Erythroblast (primary cell): ENCODE results near the gene ECD.
"Not testable (repeated sequence)": the region's sequence is repeated elsewhere in the genome, so short reads cannot be mapped to it uniquely, and the experiment has no call there.

Experiments used
- DNase-seq, 2 experiments: peaks; one replicate each; lab custom pipeline; 2025; lab: John Stamatoyannopoulos, UW
- GATA1 ChIP-seq: IDR thresholded peaks from 2 replicates; pipeline ENCODE4 v1.6.1; 2011; ENCODE audit warnings: low read depth, mild to moderate bottlenecking, control low read depth, low read length, moderate library complexity
- POLR2A ChIP-seq: IDR thresholded peaks from 2 replicates; pipeline ENCODE4 v1.6.1; 2011; ENCODE audit warnings: mild to moderate bottlenecking, low read length

ECD gene

GRCh38 chr10:73174148-73174925, 6.5 kb upstream of the ECD start:
- TF ChIP-seq POLR2A (no peak), GATA1 (no peak)
- no peak for DNase-seq

GRCh38 chr10:73172867-73173266, 5.1 kb upstream of the ECD start:
- no peak for DNase-seq
- no peak for TF ChIP-seq POLR2A
- no peak for TF ChIP-seq GATA1

GRCh38 chr10:73169320-73169719, 1.5 kb upstream of the ECD start:
- no peak for TF ChIP-seq GATA1
- TF ChIP-seq POLR2A: no peak
- DNase-seq: no peak

GRCh38 chr10:73168465-73168803, 626 bp upstream of the ECD start:
- TF ChIP-seq POLR2A (no peak), GATA1 (no peak)
- no peak for DNase-seq

GRCh38 chr10:73167458-73167782, 388 bp downstream of the ECD start:
- TF ChIP-seq GATA1 (no peak), POLR2A (no peak)
- peak in 1 of 2 experiments; percentile 71 for DNase-seq

- TF ChIP-seq POLR2A: no peak
- no peak for TF ChIP-seq GATA1
- DNase-seq: no peak
Measured at GRCh38 chr10:73166972-73167371, 836 bp downstream of the ECD start.

GRCh38 chr10:73163096-73163495, 4.7 kb downstream of the ECD start:
- TF ChIP-seq GATA1 (no peak), POLR2A (no peak)
- DNase-seq: no peak

GRCh38 chr10:73161662-73162061, 6.1 kb downstream of the ECD start:
- DNase-seq: no peak

GRCh38 chr10:73161079-73161478, 6.7 kb downstream of the ECD start:
- TF ChIP-seq POLR2A (no peak), GATA1 (no peak)

More at GRCh38 chr10:73161662-73162061, 6.1 kb downstream of the ECD start:
- TF ChIP-seq POLR2A: no peak

GRCh38 chr10:73159038-73159648, 8.7 kb downstream of the ECD start:
- TF ChIP-seq POLR2A (no peak), GATA1 (no peak)
- DNase-seq: peak; percentile 59 to 78

More at GRCh38 chr10:73161079-73161478, 6.7 kb downstream of the ECD start:
- DNase-seq: no peak

GRCh38 chr10:73156054-73156453, 11.8 kb downstream of the ECD start:
- no peak for TF ChIP-seq POLR2A
- TF ChIP-seq GATA1: no peak
- DNase-seq: no peak

GRCh38 chr10:73152009-73152408, 15.8 kb downstream of the ECD start:
- no peak for DNase-seq
- TF ChIP-seq POLR2A: no peak
- TF ChIP-seq GATA1: no peak

- not testable (repeated sequence) for DNase-seq
Measured at GRCh38 chr10:73150633-73151413, 17.0 kb downstream of the ECD start.

- TF ChIP-seq POLR2A (no peak), GATA1 (no peak)
- DNase-seq: no peak
Measured at GRCh38 chr10:73141603-73142002, 26.2 kb downstream of the ECD start.

GRCh38 chr10:73139251-73139650, 28.6 kb downstream of the ECD start:
- TF ChIP-seq POLR2A (no peak), GATA1 (no peak)
- DNase-seq: no peak
